ENCODE data around the gene INSIG1.

INSIG1 gene

GRCh38 chr7:155296788-155297516, 726 bp upstream of the INSIG1 start:
- ChIA-PET CTCF (interaction anchor here (0.6 to 1.0 kb wide), 2 partner anchors 92 to 388 kb away, joined by 3 read pairs; no protein-coding TSS in a partner anchor), POLR2A (interaction anchor here (0.6 to 3.5 kb wide), 22 partner anchors 9 to 288 kb away, joined by 3 to 28 read pairs (median 4); no protein-coding TSS in a partner anchor)
- DNase-seq (ENCODE audit: extremely low spot score): peak; percentile 92
- peak; percentile 37; the same call in 1 of the 2 replicates for TF ChIP-seq CTBP1 (IDR thresholded peaks at IDR 0.05; ENCODE audit: borderline replicate concordance)
- no peak for TF ChIP-seq ZNF384 (IDR thresholded peaks at IDR 0.05)

- CTCF ChIA-PET: interaction anchor here (0.9 kb wide), 1 partner anchor 47 kb away, joined by 6 read pairs; no protein-coding TSS in a partner anchor
- TF ChIP-seq TARDBP (IDR thresholded peaks at IDR 0.05): no peak
- TF ChIP-seq FOXA1 (IDR thresholded peaks at IDR 0.05): no peak
- no peak for TF ChIP-seq ELF4 (IDR thresholded peaks at IDR 0.05)
- no peak for TF ChIP-seq PKNOX1 (IDR thresholded peaks at IDR 0.05)
- peak; percentile 51 for TF ChIP-seq L3MBTL2 (conservative IDR thresholded peaks at IDR 0.05)
- POLR2A ChIA-PET: interaction anchor here (0.9 to 2.0 kb wide), 8 partner anchors 33 to 319 kb away, joined by 3 to 7 read pairs (median 4); no protein-coding TSS in a partner anchor
- DNase-seq (ENCODE audit: extremely low spot score): no peak
These were observed 683 bp downstream of the INSIG1 start for GRCh38 chr7:155298288-155298833.

- ChIA-PET CTCF (interaction anchor here (0.6 kb wide), 1 partner anchor 15 kb away, joined by 3 read pairs; no protein-coding TSS in a partner anchor), POLR2A (interaction anchor here (1.3 to 2.0 kb wide), 4 partner anchors 46 to 109 kb away, joined by 4 to 7 read pairs (median 5); no protein-coding TSS in a partner anchor)
- TF ChIP-seq HDGF (IDR thresholded peaks at IDR 0.05; ENCODE audit: borderline replicate concordance): no peak
- TF ChIP-seq BHLHE40 (IDR thresholded peaks at IDR 0.05; ENCODE audit: borderline replicate concordance): no peak
- TF ChIP-seq SUZ12 (IDR thresholded peaks at IDR 0.05): no peak
- TF ChIP-seq SP1 (IDR thresholded peaks at IDR 0.05): no peak
- TF ChIP-seq ZNF384 (IDR thresholded peaks at IDR 0.05): no peak
- no peak for TF ChIP-seq LEF1 (IDR thresholded peaks at IDR 0.05; ENCODE audit: borderline replicate concordance)
- peak; percentile 32; the same call in 1 of the 2 replicates for TF ChIP-seq FOXM1 (IDR thresholded peaks at IDR 0.05; ENCODE audit: borderline replicate concordance)
- TF ChIP-seq PKNOX1 (IDR thresholded peaks at IDR 0.05): peak; percentile 75
- no peak for TF ChIP-seq TARDBP (IDR thresholded peaks at IDR 0.05)
- no peak for TF ChIP-seq ELF4 (IDR thresholded peaks at IDR 0.05)
- no peak for TF ChIP-seq NFRKB (IDR thresholded peaks at IDR 0.05)
- TF ChIP-seq CTBP1 (IDR thresholded peaks at IDR 0.05; ENCODE audit: borderline replicate concordance): peak; percentile 35; the same call in 1 of the 2 replicates
- TF ChIP-seq L3MBTL2 (conservative IDR thresholded peaks at IDR 0.05): 0 out of 2 replicates have a peak, but pooled peaks have one; percentile 13
- no peak for TF ChIP-seq FOXA1 (IDR thresholded peaks at IDR 0.05)
- peak; percentile 93 for DNase-seq (ENCODE audit: extremely low spot score)
These were observed 1.3 kb downstream of the INSIG1 start for GRCh38 chr7:155298834-155299534.

GRCh38 chr7:155299535-155300202, 2.0 kb downstream of the INSIG1 start:
- ChIA-PET POLR2A (interaction anchor here (1.3 to 1.5 kb wide), 3 partner anchors 71 to 95 kb away, joined by 4 to 6 read pairs (median 4); no protein-coding TSS in a partner anchor), CTCF (interaction anchor here (0.6 kb wide), 1 partner anchor 14 kb away, joined by 3 read pairs; no protein-coding TSS in a partner anchor)
- TF ChIP-seq FOXK2 (IDR thresholded peaks at IDR 0.05) (no peak), PKNOX1 (IDR thresholded peaks at IDR 0.05) (no peak), ZNF384 (IDR thresholded peaks at IDR 0.05) (no peak)

GRCh38 chr7:155300641-155301452, 3.2 kb downstream of the INSIG1 start:
- DNase-seq (ENCODE audit: extremely low spot score): no peak
- TF ChIP-seq CTBP1 (IDR thresholded peaks at IDR 0.05; ENCODE audit: borderline replicate concordance): no peak
- no peak for TF ChIP-seq ZNF384 (IDR thresholded peaks at IDR 0.05)
- no peak for TF ChIP-seq ARNT (IDR thresholded peaks at IDR 0.05)
- ChIA-PET POLR2A (interaction anchor here (1.5 kb wide), 1 partner anchor 94 kb away, joined by 6 read pairs; no protein-coding TSS in a partner anchor), CTCF (no interaction called here)

More at GRCh38 chr7:155299535-155300202, 2.0 kb downstream of the INSIG1 start:
- no peak for DNase-seq (ENCODE audit: extremely low spot score)

All from HEK293T (cell line).